HAP-1 (cell line): ENCODE measurements around the gene STAG1.
"Not testable (repeated sequence)": the region's sequence is repeated elsewhere in the genome, so short reads cannot be mapped to it uniquely, and the experiment has no call there.

ENCODE experiments used
- DNase-seq, 2 experiments: peaks; one replicate each; pipeline ENCODE4 v3.0.0-alpha.2; 2016 to 2020; ENCODE audit warnings: low spot score in 2 of 2
- H3K27me3 ChIP-seq: fragments of 250-450 bp; sonication (Bioruptor Pico); 2 replicates; pipeline ENCODE4 v1.5.1; 2020; ENCODE audit warnings: low read depth, mild to moderate bottlenecking, moderate library complexity
- H3K36me3 ChIP-seq: fragments of 250-450 bp; sonication (Bioruptor Pico); replicated peaks from 2 replicates; pipeline ENCODE4 v1.5.1; 2020; ENCODE audit warnings: mild to moderate bottlenecking
- H3K4me1 ChIP-seq: fragments of 250-450 bp; sonication (Bioruptor Pico); 2 replicates; pipeline ENCODE4 v1.5.1; 2020; ENCODE audit warnings: mild to moderate bottlenecking
- H3K4me3 ChIP-seq: fragments of 250-450 bp; sonication (Bioruptor Pico); 2 replicates; pipeline ENCODE4 v1.5.1; 2020; ENCODE audit warnings: mild to moderate bottlenecking, moderate library complexity
- H3K9me3 ChIP-seq: fragments of 250-450 bp; sonication (Bioruptor Pico); 2 replicates; pipeline ENCODE4 v1.5.1; 2020; ENCODE audit warnings: mild to moderate bottlenecking, moderate library complexity
- in situ Hi-C: fragments of 300-500 bp; cut with MboI; formaldehyde crosslinking; loops from 3 replicates; pipeline ENCODE4 v1.14.3; 2020; ENCODE audit warnings: low sequenced_read_pairs, inconsistent platforms, mixed read lengths

Gene STAG1

GRCh38 chr3:136711277-136711676, 40.9 kb downstream of the STAG1 start:
- Histone ChIP-seq H3K4me3 (no peak overlapping the region), H3K27me3 (no peaks in the 10 kb centered on the region), H3K4me1 (peaks cover under 1% of the 10 kb centered on the region), H3K36me3 (no peaks in the 10 kb centered on the region), H3K9me3 (no peaks in the 10 kb centered on the region)
- no peak for DNase-seq
- in situ Hi-C loops, result no loop called here

GRCh38 chr3:136709775-136710174, 42.4 kb downstream of the STAG1 start:
- DNase-seq, H3K4me1 ChIP-seq, H3K27me3 ChIP-seq, H3K9me3 ChIP-seq, H3K36me3 ChIP-seq, H3K4me3 ChIP-seq, in situ Hi-C loops: not testable (repeated sequence)

- no peaks in the 10 kb centered on the region for H3K9me3 ChIP-seq
- no peak overlapping the region for H3K4me3 ChIP-seq
- peaks cover 3% of the 10 kb centered on the region; the same call in 1 of the 2 replicates for H3K4me1 ChIP-seq
- DNase-seq, result no peak
- H3K27me3 ChIP-seq, result no peaks in the 10 kb centered on the region
- no peaks in the 10 kb centered on the region for H3K36me3 ChIP-seq
- in situ Hi-C loops, result no loop called here
These were observed 43.7 kb downstream of the STAG1 start for GRCh38 chr3:136708333-136708985.

- no peaks in the 10 kb centered on the region for H3K27me3 ChIP-seq
- H3K4me3 ChIP-seq, result no peak overlapping the region
- peaks cover 3% of the 10 kb centered on the region for H3K4me1 ChIP-seq
- in situ Hi-C loops, result no loop called here
- H3K9me3 ChIP-seq, result no peaks in the 10 kb centered on the region
- no peaks in the 10 kb centered on the region for H3K36me3 ChIP-seq
- DNase-seq, result no peak
These were observed 48.7 kb downstream of the STAG1 start for GRCh38 chr3:136703429-136703828.

GRCh38 chr3:136699271-136699828, 52.8 kb downstream of the STAG1 start:
- no peaks in the 10 kb centered on the region for H3K36me3 ChIP-seq
- H3K9me3 ChIP-seq, result 0 out of 2 replicates have a peak, but pooled peaks cover 3% of the 10 kb centered on the region
- in situ Hi-C loops, result no loop called here

GRCh38 chr3:136698361-136698760, 53.8 kb downstream of the STAG1 start:
- Histone ChIP-seq H3K4me3 (no peak overlapping the region), H3K4me1 (no peaks in the 10 kb centered on the region; the same call in 1 of the 2 replicates), H3K9me3 (0 out of 2 replicates have a peak, but pooled peaks cover 5% of the 10 kb centered on the region), H3K36me3 (no peaks in the 10 kb centered on the region), H3K27me3 (no peaks in the 10 kb centered on the region)
- DNase-seq, result no peak
- in situ Hi-C loops, result no loop called here

More at GRCh38 chr3:136699271-136699828, 52.8 kb downstream of the STAG1 start:
- Histone ChIP-seq H3K4me3 (no peak overlapping the region), H3K4me1 (no peaks in the 10 kb centered on the region; the same call in 1 of the 2 replicates), H3K27me3 (no peaks in the 10 kb centered on the region)
- DNase-seq, result no peak

- no peaks in the 10 kb centered on the region for H3K27me3 ChIP-seq
These were observed 55.4 kb downstream of the STAG1 start for GRCh38 chr3:136696797-136697196.

GRCh38 chr3:136694321-136694720, 57.9 kb downstream of the STAG1 start:
- 0 out of 2 replicates have a peak, but pooled peaks cover 5% of the 10 kb centered on the region for H3K9me3 ChIP-seq
- H3K4me1 ChIP-seq, result no peaks in the 10 kb centered on the region; the same call in 1 of the 2 replicates
- in situ Hi-C loops, result no loop called here
- H3K27me3 ChIP-seq, result no peaks in the 10 kb centered on the region
- H3K36me3 ChIP-seq, result no peaks in the 10 kb centered on the region
- H3K4me3 ChIP-seq, result no peak overlapping the region
- no peak for DNase-seq

More at GRCh38 chr3:136696797-136697196, 55.4 kb downstream of the STAG1 start:
- Histone ChIP-seq H3K4me3 (no peak overlapping the region), H3K36me3 (no peaks in the 10 kb centered on the region), H3K9me3 (0 out of 2 replicates have a peak, but pooled peaks cover 5% of the 10 kb centered on the region), H3K4me1 (no peaks in the 10 kb centered on the region; the same call in 1 of the 2 replicates)
- DNase-seq, result no peak
- in situ Hi-C loops, result no loop called here

GRCh38 chr3:136690599-136690998, 61.6 kb downstream of the STAG1 start:
- H3K4me3 ChIP-seq, result no peak overlapping the region
- no peak for DNase-seq
- H3K36me3 ChIP-seq, result no peaks in the 10 kb centered on the region
- no peaks in the 10 kb centered on the region for H3K27me3 ChIP-seq
- H3K9me3 ChIP-seq, result 0 out of 2 replicates have a peak, but pooled peaks cover 5% of the 10 kb centered on the region
- in situ Hi-C loops, result no loop called here
- no peaks in the 10 kb centered on the region for H3K4me1 ChIP-seq

GRCh38 chr3:136685882-136686281, 66.3 kb downstream of the STAG1 start:
- Histone ChIP-seq H3K9me3 (no peaks in the 10 kb centered on the region), H3K4me1 (no peaks in the 10 kb centered on the region), H3K4me3 (no peak overlapping the region), H3K27me3 (no peaks in the 10 kb centered on the region), H3K36me3 (no peaks in the 10 kb centered on the region)
- DNase-seq, result no peak
- in situ Hi-C loops, result no loop called here

- Histone ChIP-seq H3K36me3 (no peaks in the 10 kb centered on the region), H3K27me3 (no peaks in the 10 kb centered on the region), H3K4me1 (no peaks in the 10 kb centered on the region), H3K4me3 (no peak overlapping the region), H3K9me3 (no peaks in the 10 kb centered on the region)
- in situ Hi-C loops, result no loop called here
- no peak for DNase-seq
These were observed 69.4 kb downstream of the STAG1 start for GRCh38 chr3:136682740-136683312.

- in situ Hi-C loops, result no loop called here
- Histone ChIP-seq H3K4me3 (no peak overlapping the region), H3K4me1 (no peaks in the 10 kb centered on the region), H3K9me3 (no peaks in the 10 kb centered on the region), H3K36me3 (no peaks in the 10 kb centered on the region), H3K27me3 (no peaks in the 10 kb centered on the region)
- DNase-seq, result no peak
These were observed 73.2 kb downstream of the STAG1 start for GRCh38 chr3:136678981-136679380.

- no peak for DNase-seq
- Histone ChIP-seq H3K4me3 (no peak overlapping the region), H3K27me3 (no peaks in the 10 kb centered on the region), H3K4me1 (no peaks in the 10 kb centered on the region), H3K36me3 (no peaks in the 10 kb centered on the region), H3K9me3 (no peaks in the 10 kb centered on the region)
- in situ Hi-C loops, result no loop called here
These were observed 76.2 kb downstream of the STAG1 start for GRCh38 chr3:136676009-136676408.

GRCh38 chr3:136675150-136675858, 76.9 kb downstream of the STAG1 start:
- no peak for DNase-seq
- in situ Hi-C loops, result no loop called here
- H3K36me3 ChIP-seq, result no peaks in the 10 kb centered on the region
- no peak overlapping the region for H3K4me3 ChIP-seq
- H3K27me3 ChIP-seq, result no peaks in the 10 kb centered on the region
- no peaks in the 10 kb centered on the region for H3K9me3 ChIP-seq
- no peaks in the 10 kb centered on the region for H3K4me1 ChIP-seq
